CD4-positive, alpha-beta T cell treated with Interleukin-1 beta for 1 hour (primary cell): ENCODE measurements around the gene INPP5F.
A peak's percentile ranks its signal among the peaks of the same experiment; 100 is the strongest.
"Not testable (repeated sequence)": the region's sequence is repeated elsewhere in the genome, so short reads cannot be mapped to it uniquely, and the experiment has no call there.

ENCODE experiments used
- DNase-seq, 2 donors: peaks; one replicate each; pipeline ENCODE4 v3.0.0-alpha.2; 2020 to 2022

Gene INPP5F

GRCh38 chr10:119781498-119781897 lies 55.6 kb downstream of the INPP5F start:
- no peak for DNase-seq

DNA sequence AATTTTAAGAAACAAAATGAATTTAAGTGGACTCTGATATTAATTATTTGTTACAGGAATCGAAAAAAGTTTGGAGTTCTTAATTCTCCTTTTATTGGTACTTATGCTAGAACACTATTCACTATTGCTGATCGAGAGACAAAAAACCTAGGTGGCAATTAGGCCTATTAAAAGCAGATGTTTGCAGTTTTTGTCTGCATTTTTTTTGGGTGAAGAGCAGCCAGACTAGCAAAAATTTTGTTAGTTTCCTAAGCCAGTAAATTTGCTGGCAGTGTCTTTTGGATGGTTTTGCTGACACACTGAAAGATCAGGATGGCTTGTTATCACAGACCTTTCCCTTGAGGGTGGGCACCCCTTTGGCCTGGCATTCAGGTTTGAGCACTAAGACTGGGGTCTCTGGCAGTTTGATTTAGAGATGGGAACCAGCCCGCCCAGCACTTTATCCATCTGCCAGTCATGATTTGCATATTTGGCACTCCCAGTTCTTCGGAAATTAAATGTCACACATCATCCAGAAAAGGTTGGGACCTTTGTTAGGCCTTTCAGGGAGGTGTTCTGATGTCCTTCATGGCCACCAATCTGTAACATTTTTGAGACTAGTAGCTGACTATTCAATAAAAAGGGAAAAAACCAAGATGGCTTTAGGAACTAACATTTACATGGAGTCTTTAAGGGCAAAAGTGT lies 57.3 kb downstream of the INPP5F start:
- no peak for DNase-seq

DNA sequence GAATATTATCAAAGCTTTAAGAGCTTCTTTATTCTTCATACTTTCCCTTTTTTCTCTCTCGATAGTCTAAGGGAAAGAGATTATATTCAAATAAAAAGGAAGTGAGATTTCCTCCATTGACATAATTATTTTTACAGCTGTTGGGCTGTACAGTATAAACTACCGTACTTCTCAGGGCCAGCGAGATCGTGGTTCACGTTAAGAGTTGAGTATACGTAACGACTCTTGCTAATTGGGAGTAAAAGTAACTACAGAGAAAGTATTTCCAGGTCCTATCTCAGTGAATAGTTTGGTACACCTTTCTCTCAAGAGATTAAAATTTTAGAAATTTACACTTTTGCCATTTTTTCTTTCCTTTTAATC lies 57.8 kb downstream of the INPP5F start:
- DNase-seq: no peak

GRCh38 chr10:119784340-119785067 lies 58.7 kb downstream of the INPP5F start:
- DNase-seq: peak; percentile 10 to 22

GRCh38 chr10:119786117-119786769 lies 60.4 kb downstream of the INPP5F start:
- peak; percentile 10 to 15 for DNase-seq

DNA sequence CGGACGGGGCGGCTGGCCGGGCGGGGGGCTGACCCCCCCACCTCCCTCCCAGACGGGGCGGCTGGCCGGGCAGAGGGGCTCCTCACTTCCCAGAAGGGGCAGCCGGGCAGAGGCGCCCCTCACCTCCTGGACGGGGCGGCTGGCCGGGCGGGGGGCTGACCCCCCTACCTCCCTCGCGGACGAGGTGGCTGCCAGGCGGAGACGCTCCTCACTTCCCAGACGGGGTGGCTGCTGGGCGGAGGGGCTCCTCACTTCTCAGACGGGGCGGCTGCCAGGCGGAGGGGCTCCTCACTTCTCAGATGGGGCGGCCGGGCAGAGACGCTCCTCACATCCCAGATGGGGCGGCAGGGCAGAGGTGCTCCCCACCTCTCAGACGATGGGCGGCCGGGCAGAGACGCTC lies 69.3 kb downstream of the INPP5F start:
- DNase-seq: not testable (repeated sequence)

- DNase-seq: no peak
These were observed 70.2 kb downstream of the INPP5F start for GRCh38 chr10:119796039-119796438.

DNA sequence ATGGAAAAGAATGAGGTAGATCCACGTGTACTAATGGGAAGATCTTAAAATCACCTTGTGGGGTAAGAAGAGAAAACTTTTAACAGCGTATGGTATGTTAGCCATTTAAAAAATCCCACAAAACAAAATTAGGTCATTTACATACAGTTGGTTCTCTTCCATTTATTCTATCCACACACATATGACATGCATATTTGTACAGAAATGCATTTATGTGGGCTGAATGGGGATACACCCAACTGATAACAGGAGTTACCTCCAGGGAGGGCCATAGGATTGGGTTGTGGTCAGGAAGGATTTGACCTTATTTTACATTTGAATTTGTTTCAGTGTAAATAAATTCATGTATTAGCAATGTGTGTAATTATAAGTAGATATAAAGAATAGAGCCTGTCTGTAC lies 75.3 kb downstream of the INPP5F start:
- DNase-seq: no peak

DNA sequence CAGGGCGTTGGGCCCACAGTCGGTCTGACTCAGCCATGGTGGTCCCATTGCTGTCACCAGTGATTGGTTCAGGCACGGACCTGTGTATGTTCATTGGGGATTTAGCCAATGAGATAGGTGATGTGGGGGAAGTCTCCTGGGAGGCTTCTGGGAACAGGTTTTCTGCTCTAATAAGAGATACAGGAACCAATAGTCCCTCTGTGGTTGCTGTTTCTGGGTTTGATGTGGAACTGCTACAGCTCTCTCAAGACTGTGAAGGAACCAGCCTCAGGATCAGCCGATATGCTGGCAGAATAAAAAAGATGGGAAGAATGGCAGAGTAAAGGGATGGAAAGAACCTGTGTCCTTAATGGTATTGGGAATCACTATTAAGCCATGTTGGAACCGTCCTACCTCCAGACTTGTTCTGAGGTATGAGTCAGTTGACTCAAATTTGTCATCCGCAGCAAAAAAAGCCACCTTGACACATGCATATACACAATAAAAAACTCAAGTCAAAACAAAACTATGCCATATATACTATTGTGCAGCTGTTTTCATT lies 76.2 kb downstream of the INPP5F start:
- DNase-seq: no peak

DNA sequence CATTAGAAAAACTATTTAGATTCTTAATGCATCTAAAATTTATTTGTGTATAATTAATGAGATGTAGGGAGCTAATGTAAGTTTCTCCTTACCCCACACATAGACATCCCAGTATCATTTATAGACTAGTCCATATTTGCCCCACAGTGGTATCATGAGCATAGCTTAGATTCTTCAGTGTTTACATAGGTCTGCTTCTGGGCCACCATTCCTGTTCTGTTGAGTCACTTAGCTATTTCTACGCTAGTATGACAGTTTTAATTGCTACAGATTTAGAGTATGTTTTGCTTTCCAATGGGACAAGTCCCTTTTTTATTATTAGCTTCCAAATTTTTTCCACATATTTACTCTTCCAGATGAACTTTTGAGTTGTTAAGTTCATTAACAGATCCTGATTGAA lies 77.4 kb downstream of the INPP5F start:
- DNase-seq: no peak

DNA sequence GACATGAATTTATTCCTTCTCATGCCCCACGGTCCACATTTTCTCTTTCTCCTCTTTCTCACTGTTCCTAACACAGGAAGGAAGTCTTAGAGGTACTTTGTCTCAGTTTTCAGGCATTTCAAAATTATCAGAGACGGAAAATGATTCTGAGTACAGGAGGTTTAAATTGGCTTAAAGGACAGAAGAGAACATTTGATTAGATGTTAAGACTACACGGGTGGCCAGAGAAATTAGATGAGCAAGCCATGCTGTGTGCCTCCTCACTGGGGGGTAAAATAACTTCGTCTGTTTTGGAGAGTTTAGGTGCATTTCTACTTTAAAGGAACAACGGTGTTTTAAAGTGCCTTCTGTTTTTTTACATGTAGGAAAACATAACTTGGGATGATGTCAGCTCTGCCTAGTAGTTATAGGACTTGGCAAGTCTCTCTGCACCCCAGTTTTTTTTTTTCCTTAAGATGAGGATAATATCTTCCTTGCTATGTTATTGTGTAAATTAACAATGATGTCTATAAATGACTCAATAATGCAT lies 79.9 kb downstream of the INPP5F start:
- no peak for DNase-seq

GRCh38 chr10:119806334-119807130 lies 80.7 kb downstream of the INPP5F start:
- no peak for DNase-seq

GRCh38 chr10:119807960-119808697 lies 82.3 kb downstream of the INPP5F start:
- no peak for DNase-seq

GRCh38 chr10:119811122-119811521 lies 85.3 kb downstream of the INPP5F start:
- DNase-seq: no peak

- no peak for DNase-seq
These were observed 86.8 kb downstream of the INPP5F start for GRCh38 chr10:119812684-119813083.

DNA sequence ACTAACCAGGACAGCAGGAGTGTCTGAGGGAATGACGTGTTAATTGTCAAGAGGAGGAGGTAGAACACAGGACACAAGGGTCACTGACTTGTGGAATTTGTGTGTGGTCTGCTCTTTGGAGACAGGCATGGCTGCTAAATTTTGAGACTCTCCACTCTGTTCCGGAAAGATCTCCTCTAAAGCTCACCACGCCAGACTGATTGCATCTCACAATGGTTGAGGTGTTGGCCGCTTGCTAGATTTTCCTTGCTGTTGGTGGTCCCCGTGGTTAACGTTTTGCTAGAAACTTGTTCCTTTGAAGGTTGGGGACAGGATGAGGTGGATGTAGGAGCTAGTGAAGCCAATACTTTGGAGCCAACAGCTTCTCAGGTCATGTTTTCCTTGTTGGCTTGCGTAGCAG lies 89.8 kb downstream of the INPP5F start:
- no peak for DNase-seq

DNA sequence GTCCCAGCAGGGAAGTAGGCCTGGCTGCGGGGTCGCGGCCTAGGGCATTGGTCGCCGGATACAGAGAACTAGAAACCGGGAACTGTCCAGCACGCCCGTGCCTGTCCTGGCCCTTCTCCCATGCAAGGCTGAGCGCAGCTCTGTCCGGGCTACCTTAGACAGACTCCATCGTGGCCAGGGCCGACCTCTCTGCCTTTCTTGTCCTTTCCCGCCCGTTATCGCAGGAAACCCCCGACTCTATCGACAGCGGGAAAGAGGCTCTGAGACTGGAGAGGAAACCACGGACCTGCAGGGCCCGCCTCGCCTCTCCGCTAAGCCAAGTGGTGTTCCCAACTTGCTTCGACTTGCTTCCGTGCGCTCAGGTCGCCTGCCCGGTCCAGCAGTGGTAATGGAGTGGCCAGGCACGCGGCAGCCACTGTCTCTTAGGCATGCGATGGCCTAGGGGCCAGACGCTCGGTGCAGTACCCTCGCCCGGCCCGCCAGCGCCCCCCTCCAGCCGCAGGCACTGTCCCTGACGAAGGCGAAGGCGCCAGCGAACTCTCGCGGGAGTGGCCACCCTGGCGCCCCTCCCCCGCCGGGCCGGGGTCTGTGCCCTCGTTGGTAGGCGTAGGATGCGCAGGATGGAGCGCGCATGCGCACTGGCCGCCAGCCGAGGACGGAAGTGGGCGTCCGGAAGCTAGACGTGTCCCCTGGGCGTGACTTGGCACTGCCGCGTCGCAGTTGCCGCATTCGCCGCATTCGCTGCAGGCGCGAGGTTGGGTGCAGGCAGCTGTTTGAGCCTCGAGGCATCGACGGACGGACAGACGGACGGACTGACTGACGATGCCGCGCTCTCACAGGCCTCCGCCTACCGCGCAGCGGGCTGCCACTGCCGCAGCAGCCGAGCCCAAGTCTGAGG lies 92.4 kb downstream of the INPP5F start:
- peak; percentile 34 to 36 for DNase-seq

GRCh38 chr10:119818889-119819270 lies 93.0 kb downstream of the INPP5F start:
- DNase-seq: no peak

DNA sequence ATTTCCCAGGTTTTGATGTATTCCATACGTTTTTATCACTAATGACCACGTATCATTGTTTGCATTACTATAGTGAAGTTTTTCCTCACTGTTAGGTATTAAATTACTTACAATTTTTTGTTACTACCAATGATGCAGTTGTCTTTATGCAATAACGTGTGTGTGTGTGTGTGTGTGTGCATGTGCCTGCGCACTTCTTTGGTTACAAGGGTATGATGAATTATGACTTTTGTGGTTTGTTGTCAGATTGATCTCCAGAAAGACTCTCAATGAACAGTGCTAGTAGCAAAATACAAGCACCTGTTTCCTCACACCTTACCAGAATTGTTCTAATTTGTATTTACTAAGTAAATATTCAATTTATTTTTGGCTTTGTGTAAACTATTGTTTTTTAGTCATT lies 95.3 kb downstream of the INPP5F start:
- no peak for DNase-seq

GRCh38 chr10:119824299-119824698 lies 98.4 kb downstream of the INPP5F start:
- no peak for DNase-seq

DNA sequence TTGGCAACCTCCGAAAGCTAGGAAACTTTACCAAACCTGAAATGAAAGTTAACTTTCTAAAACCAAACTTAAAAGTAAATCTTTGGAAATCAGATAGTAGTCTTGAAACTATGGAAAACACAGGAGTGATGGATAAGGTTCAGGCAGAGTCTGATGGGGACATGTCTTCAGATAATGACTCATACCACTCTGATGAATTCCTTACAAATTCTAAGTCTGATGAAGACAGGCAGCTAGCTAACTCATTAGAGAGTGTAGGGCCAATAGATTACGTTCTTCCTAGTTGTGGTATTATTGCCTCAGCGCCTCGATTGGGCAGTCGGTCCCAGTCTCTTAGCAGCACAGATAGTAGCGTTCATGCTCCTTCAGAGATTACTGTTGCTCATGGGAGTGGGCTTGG lies 100.9 kb downstream of the INPP5F start:
- DNase-seq: no peak
